HTERT RPE-1 (cell line): ENCODE measurements around the gene KCNG2.

ENCODE experiments used
- in situ Hi-C: fragments of 300-500 bp; cut with MboI; formaldehyde crosslinking; loops from 4 replicates; pipeline ENCODE4 v1.14.3; 2020; ENCODE audit warnings: low sequenced_read_pairs

KCNG2 gene

DNA sequence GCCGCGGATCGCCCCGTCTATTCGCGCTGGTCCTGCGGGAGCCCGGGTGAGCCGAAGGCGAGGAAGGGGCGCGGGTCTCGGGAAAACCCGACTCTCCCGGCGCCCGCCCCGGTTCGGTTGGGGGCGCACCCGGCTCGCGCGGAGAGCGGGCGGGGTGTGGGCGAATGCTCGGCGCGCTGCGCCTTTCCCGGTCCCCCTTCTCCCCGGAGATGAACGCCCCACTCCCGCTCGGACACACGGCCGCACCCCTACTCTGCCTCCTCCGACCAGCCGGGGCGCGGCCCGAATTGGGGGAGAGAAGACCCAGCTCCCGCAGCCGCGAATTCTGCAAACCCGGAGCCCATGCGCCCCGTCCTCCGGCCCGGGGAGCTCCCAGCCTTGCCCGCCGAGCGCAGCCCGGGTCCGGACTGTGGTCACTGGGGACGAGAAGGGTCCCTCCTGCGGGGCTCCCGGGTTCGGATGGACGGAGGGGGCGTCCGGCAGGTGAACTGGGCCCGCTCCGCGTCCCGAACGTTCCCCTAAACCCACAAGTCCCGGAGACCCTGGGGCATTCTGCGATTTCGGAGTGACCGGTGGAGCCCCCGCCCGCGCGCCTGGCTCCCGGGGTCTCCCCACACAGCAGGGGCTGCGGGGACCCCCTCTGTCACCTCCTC is 734 bp downstream of the KCNG2 start:
- in situ Hi-C loops = no loop called here

- in situ Hi-C loops = no loop called here
These were observed 1.2 kb downstream of the KCNG2 start for GRCh38 chr18:79798999-79799370.

GRCh38 chr18:79799619-79800370 is 2.1 kb downstream of the KCNG2 start:
- in situ Hi-C loops = no loop called here

DNA sequence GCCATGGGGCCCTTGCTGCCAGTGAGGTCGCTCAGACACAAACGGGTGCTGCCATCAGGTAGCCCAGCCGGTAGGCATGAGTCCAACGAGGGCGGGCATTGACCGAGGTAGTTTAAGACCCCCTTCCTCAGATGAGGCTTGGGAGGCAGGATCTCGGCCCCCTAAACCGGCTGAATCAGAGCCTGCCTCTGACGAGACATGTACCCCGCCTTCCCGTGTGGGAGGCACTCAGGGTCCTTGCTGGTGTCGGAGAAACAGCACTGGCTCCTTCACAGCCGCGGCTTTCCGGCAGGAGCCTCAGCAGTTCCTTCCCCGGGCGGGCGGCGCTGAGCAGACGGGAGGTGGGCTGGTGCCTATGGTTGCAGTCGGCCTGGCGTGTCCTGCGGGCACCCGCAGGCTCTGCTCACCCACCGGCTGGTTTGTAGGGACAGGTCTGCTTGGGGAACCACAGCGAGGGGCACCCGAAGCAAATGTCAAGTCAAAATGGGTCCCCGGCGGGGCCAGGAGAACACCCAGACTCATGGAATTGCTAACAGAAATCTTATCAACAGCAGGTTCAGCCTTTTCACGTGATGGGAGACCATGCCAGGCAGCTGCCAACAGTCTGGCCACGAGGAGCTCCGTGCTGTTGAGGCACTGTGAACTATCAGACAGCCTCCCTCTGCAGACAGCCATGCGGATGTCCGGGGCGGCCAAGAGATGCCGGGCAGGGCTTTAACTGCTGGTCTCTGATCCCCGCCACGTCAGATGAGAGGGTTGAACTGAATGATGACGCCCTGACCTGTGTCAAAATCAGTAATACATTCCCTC is 2.8 kb downstream of the KCNG2 start:
- in situ Hi-C loops = no loop called here

DNA sequence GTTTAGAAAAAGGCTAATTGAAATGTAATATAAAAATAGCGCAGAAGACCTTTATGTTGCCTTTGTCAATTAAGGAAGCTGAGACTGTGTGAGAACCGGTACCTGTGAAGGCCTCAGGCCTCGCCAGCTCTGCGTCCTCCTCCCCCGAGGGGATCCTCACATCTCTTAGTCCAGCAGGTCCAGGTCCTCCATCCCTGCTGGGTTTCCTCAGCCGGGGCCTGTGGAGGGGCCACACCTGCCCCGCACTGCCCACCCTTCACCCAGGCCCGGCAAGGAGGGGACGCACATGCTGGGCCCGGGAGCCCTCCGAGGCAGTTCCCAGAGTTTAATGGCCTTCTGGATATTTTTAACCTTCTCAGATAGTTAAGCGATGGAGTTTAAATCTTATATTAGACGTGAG is 3.5 kb downstream of the KCNG2 start:
- in situ Hi-C loops = no loop called here

DNA sequence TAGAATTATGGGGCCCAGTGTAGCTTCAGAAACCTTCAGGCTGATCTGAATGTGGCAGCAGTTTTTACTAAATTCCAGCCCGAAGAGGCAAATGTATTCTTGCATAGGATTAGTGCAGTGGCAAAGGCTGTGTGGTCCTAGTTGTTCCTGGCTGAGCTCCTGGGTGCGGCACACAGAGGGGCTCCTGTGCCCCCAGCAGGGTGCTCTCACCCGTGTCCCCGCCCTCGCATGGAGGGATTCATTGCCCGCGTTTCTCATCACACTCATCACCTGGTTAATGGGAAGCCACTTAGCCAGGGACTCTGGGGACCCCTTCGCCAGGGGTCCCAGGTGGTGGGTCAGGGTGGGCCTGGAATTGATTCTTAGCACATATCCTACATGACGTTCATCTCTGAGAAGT is 3.9 kb downstream of the KCNG2 start:
- in situ Hi-C loops = no loop called here

DNA sequence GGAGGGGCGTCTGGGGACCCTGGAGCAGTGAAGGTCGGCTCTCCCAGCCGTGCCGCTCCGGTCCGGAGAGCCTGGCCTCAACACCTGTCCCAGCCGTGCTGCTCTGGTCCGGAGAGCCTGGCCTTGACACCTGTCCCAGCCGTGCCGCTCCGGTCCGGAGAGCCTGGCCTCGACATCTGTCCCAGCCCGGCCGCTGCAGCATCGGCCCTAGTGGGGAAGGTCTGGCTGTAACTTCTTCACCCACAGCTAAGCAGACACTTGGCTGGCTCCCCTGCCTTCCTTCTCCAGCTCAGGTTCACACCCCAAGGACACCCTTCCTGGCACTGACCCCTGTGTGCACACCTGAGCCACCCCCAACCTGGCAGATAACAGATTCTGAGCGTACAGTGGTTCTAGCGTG is 4.6 kb downstream of the KCNG2 start:
- in situ Hi-C loops = no loop called here

DNA sequence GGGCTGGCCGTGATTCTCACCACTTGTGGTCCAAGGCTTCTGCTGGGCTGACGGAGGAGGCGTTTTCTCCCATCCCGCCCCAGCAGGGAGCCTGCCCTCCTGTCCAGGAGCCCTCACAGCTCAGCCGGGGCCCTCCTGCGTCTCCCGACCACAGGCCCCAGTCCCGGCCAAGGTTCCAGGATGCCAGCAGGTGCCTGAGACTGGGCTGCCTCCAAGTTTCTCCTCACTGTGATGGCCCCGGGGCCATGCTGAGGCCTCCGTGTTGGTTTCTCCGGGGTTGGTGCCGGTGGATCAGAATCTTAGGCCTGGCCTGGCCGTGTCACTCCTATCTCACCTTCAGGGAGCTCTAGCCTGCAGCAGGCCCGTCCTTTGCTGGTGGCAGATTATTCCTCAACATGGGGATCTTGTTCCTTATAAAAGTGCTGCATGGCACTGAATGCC is 5.9 kb downstream of the KCNG2 start:
- in situ Hi-C loops = no loop called here

DNA sequence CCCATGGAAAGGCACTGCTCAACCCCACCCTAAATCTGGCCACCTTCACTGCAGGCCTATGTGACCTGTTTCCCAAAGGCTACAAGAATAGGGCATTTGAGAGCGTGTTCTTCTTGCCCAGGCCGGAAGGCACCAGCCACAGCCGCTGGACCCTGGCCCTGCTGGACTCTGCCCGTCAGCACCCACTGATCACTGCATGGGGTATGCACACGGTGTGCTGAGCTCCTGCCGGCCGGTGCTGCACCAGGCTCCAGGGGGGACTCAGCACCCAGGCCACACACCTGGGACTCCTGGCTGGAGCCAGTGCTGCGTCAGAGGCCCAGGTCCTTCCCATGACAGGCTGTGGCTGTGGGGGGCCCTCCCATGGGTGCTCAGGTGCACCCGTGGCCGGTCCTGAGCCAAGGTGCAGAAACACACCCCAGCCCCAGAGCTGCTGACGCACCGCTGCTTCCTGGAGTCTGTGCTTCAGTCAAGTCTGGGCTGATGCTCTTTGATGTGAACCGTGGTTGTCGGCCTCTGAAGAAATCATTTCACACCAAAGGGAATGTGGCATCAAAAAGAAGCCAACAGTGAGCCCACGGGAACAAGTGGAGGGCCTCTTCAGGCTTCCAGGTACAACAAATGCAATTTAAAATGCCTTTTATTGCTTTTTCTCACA is 6.5 kb downstream of the KCNG2 start:
- in situ Hi-C loops = no loop called here

- in situ Hi-C loops = no loop called here
These were observed 7.6 kb downstream of the KCNG2 start for GRCh38 chr18:79805211-79805887.

DNA sequence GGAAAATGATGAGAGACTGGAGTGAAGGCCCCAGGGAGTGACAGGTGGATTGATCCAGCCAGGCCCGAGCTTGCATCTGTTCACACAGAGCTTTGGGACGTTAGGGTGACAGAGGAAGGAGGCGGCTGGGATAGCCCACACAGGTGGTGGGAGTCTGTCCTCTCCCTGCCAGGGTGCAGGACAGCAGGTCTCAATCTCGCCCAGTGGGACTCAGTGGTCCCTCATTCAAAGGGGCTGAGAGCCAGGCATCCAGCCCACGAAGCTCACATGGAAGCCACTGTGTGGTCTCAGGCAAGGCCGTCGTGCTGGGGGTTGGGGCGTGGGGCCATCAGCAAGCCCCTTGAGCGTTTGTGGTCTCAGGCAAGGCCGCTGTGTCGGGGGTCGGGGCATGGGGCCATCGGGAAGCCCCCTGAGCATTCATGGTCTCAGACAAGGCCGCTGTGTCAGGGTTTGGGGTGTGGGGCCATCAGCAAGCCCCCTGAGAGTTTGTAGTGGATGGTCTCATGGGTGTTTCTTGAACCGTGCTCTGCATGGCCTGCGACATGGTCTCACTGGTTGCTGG is 8.3 kb downstream of the KCNG2 start:
- in situ Hi-C loops = no loop called here

GRCh38 chr18:79806976-79807841 is 9.5 kb downstream of the KCNG2 start:
- in situ Hi-C loops = no loop called here

GRCh38 chr18:79809482-79810192 is 11.9 kb downstream of the KCNG2 start:
- in situ Hi-C loops = no loop called here

GRCh38 chr18:79812052-79812451 is 14.3 kb downstream of the KCNG2 start:
- in situ Hi-C loops = no loop called here

DNA sequence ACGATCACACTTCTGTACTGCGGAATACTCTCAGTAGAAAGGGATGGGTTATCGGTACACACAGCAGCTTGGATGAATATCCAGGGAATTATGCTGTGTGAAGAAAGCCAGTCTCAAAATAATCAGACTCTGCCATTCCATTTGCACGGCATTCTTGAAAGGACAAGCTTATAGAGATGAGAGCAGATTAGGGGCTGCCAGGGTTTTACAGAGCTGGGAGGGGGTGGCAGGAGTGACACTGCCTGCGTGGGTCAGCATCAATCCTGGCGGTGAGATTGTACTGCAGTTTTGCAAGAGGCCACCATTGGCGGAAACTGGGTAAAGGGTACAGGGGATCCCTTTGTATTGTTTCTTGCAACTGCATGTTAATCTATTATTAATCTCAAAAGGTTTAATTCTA is 16.6 kb downstream of the KCNG2 start:
- in situ Hi-C loops = no loop called here

DNA sequence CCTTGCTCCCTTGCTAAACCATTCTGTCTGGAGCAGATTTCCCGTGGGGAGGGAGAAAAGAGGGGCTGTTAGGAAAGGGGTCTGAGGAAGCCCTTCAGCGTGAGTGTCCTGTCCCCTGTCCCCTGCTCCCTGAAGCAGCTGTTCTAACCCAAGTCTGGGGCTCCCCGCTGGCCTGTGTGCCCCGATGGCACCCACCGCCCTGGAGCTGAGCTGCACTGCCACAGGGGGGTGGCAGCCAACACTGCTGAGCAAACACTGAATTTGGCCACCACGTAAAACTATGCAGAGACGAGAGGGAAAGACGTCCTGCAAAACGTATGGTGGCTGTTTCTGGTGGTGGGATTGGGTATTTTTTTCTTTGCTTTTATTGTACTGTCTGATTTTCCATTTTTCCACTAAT is 17.9 kb downstream of the KCNG2 start:
- in situ Hi-C loops = no loop called here

- in situ Hi-C loops = no loop called here
These were observed 18.4 kb downstream of the KCNG2 start for GRCh38 chr18:79816092-79816491.

DNA sequence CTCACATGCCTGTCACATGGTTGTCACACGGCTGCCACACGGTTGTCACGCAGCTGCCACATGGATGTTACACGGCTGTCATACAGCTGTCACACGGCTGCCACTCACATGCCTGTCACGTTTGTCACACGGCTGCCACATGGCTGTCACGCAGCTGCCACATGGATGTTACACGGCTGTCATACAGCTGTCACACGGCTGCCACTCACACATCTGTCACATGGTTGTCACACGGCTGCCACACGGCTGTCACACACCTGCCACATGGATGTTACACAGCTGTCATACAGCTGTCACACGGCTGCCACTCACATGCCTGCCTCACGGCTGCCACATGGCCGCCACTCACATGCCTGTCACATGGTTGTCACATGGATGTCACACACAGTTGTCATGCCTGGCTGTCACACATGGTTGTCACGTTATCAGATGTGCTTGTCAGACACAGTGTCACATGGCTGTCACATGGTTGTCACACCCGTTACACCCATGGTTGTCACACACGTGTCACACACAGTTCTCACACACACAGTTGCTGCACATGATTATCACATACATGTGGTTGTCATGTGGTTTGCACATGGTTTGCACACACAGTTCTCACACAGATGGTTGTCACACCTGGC is 19.4 kb downstream of the KCNG2 start:
- in situ Hi-C loops = no loop called here
